HG03103 (cell line): Measurements from ENCODE around the gene CUX1.
"Not testable (repeated sequence)": the region's sequence is repeated elsewhere in the genome, so short reads cannot be mapped to it uniquely, and the experiment has no call there.

Experiments
- ATAC-seq: cut with Tn5 transposase; IDR thresholded peaks from one replicate; pipeline ENCODE4 v1.9.1; 2021; ENCODE audit warnings: low read depth; ENCODE audit not compliant: unreplicated experiment

Gene CUX1

GRCh38 chr7:102303669-102304422 is 486.4 kb downstream of the CUX1 start:
- no peak for ATAC-seq

GRCh38 chr7:102304668-102305067 is 487.2 kb downstream of the CUX1 start:
- no peak for ATAC-seq

DNA sequence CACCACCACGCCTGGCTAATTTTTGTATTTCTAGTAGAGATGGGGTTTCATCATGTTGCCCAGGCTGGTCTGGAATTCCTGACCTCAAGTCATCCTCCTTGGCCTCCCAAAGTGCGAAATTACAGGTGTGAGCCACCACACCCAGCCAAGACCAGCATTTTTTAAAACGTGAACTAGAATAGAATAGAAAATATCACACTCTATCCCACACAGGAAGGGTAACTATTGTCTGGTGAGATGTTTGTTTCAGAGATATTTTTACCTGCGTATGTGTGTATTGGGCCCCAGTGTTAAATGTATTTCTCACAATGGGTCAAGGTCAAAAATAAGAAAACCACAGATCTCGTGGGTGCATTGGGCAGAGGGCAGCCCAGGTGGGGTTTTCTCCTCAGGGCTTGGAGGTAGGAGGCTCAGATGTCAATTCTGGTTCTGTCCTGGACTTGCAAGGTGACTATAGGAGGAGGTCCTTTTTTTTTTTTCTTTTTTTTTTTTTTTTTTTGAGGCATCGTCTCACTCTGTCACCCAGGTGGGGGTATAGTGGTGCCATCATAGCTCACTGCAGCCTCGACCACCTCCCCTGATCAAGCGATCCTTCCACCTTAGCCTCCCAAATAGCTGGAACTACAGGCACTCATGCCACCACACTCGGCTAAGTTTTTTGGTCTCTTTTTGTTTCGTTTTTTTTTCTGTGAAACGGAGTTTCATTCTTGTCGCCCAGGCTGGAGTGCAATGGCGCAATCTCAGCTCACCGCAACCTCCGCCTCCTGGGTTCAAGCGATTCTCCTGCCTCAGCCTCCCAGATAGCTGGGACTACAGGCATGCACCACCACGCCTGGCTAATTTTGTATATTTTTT is 488.2 kb downstream of the CUX1 start:
- peak; percentile 33 for ATAC-seq

- peak; percentile 70 for ATAC-seq
These were observed 489.7 kb downstream of the CUX1 start for GRCh38 chr7:102306916-102307677.

GRCh38 chr7:102310414-102310815 is 493.0 kb downstream of the CUX1 start:
- no peak for ATAC-seq

- ATAC-seq, result no peak
These were observed 494.9 kb downstream of the CUX1 start for GRCh38 chr7:102312317-102312716.

GRCh38 chr7:102313997-102314780 is 496.8 kb downstream of the CUX1 start:
- ATAC-seq, result no peak

- ATAC-seq, result no peak
These were observed 500.0 kb downstream of the CUX1 start for GRCh38 chr7:102317231-102318059.

- no peak for ATAC-seq
These were observed 501.1 kb downstream of the CUX1 start for GRCh38 chr7:102318482-102318971.

- ATAC-seq, result no peak
These were observed 502.2 kb downstream of the CUX1 start for GRCh38 chr7:102319671-102320070.

DNA sequence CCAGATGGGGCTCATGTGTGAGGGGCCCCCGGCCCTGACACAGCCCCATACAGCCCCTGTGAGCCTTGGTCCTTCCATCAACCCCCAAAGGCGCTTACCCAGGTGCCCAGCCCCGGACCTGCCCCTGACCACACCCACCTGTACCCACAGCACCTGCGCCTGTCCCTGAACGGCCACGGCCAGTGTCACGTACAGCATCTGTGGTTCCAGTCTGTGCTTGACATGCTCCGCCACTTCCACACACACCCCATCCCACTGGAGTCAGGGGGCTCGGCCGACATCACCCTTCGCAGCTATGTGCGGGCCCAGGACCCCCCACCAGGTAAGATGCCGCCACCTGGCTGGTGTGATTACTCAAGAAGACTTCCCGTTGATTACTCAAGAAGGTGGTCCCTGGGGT is 502.8 kb downstream of the CUX1 start:
- ATAC-seq, result no peak

DNA sequence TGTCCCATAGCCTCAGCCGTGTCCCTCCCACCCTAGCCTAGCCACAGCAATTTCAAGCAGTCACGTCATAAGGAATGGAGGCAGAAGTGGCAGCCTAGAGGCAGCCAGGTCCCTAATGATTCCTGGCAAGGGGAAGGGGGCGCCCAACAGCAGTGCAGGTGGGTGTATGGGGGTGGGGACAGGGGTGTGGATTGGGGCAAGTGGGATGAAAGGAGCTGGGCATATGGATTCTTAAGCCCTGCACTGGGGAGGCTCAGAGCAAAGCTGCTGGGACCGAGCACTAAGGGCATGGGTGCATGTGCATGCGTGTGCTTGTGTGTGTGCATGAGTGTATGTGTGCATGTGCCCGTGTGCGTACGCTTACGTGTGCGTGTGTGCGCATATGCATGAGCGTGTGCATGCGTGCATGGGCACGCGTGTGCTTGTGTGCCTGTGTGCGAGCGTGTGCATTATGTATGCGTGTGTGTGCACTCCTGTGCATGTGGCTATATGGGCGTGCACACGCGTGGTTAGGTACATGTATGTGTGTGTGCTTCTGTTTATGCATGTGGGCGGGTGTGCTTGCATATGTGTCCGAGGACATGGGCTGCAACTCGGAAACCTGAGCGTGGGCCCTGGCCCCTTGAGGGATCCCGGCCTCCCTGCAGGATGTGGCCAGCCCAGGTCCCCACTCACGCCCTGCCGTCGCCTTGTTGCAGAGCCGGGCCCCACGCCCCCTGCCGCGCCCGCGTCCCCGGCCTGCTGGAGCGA is 503.4 kb downstream of the CUX1 start:
- ATAC-seq, result no peak

DNA sequence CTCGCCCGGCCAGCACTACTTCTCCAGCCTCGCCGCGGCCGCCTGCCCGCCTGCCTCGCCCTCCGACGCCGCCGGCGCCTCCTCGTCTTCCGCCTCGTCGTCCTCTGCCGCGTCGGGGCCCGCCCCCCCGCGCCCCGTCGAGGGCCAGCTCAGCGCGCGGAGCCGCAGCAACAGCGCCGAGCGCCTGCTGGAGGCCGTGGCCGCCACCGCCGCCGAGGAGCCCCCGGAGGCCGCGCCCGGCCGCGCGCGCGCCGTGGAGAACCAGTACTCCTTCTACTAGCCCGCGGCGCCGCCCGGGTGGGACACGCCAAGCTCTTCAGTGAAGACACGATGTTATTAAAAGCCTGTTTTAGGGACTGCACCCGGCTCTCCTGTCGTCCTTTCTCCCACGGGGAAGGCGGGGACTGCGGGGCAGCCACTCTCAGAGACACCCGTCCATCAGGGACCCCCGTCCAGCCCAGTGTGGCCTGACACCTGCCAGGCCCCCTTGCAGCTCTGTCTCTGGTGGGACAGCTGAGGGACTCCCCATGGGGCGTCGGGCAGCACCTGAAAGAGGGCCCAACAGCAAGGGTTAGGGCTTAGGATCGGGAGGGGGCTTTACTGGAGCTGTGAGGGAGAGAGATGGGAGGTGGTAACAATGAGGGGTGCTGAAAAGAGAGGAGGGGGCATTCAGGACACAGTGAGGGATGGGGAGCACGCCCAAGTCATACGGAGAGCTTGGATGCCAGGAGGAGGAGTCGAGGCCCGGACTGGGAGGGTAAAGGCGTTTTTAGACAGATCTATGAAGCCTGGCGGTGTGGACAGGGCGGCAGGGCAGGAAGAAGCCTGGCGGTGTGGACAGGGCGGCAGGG is 504.1 kb downstream of the CUX1 start:
- ATAC-seq, result no peak

- no peak for ATAC-seq
These were observed 504.8 kb downstream of the CUX1 start for GRCh38 chr7:102322202-102322715.

DNA sequence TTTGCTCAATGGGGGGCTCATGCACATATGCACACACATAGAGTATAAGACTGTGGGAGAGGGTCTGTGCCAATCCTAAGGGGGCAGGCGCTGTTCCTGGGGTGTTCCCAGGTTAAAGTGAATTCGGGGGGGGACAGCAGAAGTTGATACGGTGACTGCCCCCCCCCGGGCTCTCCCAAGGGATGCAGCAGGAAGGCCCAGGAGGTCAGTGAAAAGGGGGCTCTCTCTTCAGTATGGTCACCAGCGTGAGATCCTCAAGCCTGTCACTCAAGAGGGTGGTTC is 506.4 kb downstream of the CUX1 start:
- ATAC-seq, result no peak

- ATAC-seq, result not testable (repeated sequence)
These were observed 507.7 kb downstream of the CUX1 start for GRCh38 chr7:102325106-102325505.

DNA sequence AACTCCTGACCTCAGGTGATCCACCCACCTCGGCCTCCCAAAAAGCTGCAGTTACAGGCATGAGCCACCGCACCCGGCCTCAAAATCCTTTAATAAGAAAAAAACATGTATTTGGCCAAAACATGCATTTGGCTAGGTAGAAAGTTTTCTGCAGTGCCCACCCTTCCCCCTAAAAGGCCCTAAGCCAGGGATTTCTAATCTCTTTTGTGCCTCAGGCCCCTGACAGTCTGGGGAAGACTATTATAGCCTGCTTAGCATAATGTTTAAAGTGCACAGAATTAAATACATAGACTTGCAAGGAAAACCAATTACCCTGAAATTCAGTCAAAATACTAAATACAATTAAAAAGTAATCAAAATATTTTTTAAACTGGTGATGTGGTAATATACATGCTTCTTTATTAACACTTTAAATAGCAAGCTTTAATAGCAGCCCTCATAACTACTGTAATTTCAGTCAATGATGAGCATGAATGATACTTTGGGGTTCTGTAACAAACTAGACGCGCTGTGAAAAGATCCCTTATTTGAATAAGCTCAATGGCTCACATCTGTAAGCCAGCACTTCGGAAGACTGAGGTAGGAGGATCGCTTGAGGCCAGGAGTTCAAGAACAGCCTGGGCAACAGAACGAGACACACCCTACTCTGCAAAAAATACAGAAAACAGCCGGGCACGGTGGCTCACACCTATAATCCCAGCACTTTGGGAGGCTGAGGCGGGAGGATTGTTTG is 508.9 kb downstream of the CUX1 start:
- ATAC-seq, result no peak
